ENCODE measurements around the gene SRRM5. TPM values are rescaled to one million over a fixed set of nuclear protein-coding genes. Genes with fewer than 3 reads are reported as not detected.

The SRRM5 gene
- polyA plus RNA-seq, 1 of the 3 experiments (the other 2 are of a cell fraction), result 0.15 TPM

DNA sequence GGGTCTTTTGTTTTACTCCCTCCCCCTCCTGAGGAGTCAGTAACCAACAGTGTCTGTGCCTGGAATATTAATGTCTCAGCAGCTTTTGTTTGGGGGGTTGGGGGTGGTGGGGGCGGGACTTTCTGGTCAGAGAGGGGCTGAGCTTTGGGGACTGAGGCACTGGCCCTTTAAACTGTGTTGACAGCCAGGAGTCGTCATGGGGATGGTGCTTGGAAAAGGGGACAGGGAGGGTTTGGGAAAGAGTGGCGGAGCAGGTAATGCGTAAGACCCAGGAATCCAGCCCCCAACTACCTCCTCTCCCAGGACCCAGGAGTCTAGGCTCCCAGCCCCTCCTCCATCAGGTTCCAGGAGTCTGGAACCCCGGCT lies 22.6 kb downstream of the SRRM5 start:
- H3K4me1 ChIP-seq (ENCODE audit: control insufficient read depth in 1 of 2, insufficient read depth in 2 of 2, low read depth in 1 of 2, low read length in 1 of 2), result peaks cover 0 to 8% of the 10 kb centered on the region in 2 experiments; a peak in 1 of 4 replicates
- TF ChIP-seq POLR2AphosphoS5 (IDR thresholded peaks at IDR 0.05; ENCODE audit: low read depth, low read length) (no peak), EZH2phosphoT487 (IDR thresholded peaks at IDR 0.05; ENCODE audit: borderline replicate concordance, low read depth) (no peak), MEF2A (IDR thresholded peaks at IDR 0.05; ENCODE audit: borderline replicate concordance, low read depth) (no peak), TEAD4 (IDR thresholded peaks at IDR 0.05; ENCODE audit: borderline replicate concordance, insufficient read depth) (no peak), TCF12 (IDR thresholded peaks at IDR 0.05) (no peak), ZBTB33 (IDR thresholded peaks at IDR 0.05; ENCODE audit: borderline replicate concordance, low read depth) (no peak), FOXJ3 (CRISPR knock-in tag; IDR thresholded peaks at IDR 0.05) (no peak), NFIC (IDR thresholded peaks at IDR 0.05; ENCODE audit: borderline replicate concordance) (no peak), RAD21 (IDR thresholded peaks at IDR 0.05; ENCODE audit: low read length) (no peak), ELF1 (IDR thresholded peaks at IDR 0.05) (no peak), YY1 (IDR thresholded peaks at IDR 0.05; ENCODE audit: low read depth) (no peak), EP300 (IDR thresholded peaks at IDR 0.05; ENCODE audit: borderline replicate concordance in 1 of 2, low read depth in 1 of 2, low read length in 1 of 2) (no peak)
- TF ChIP-seq, protein P1, sequence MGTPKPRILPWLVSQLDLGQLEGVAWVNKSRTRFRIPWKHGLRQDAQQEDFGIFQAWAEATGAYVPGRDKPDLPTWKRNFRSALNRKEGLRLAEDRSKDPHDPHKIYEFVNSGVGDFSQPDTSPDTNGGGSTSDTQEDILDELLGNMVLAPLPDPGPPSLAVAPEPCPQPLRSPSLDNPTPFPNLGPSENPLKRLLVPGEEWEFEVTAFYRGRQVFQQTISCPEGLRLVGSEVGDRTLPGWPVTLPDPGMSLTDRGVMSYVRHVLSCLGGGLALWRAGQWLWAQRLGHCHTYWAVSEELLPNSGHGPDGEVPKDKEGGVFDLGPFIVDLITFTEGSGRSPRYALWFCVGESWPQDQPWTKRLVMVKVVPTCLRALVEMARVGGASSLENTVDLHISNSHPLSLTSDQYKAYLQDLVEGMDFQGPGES (IDR thresholded peaks at IDR 0.05; ENCODE audit: low read depth, low read length), result no peak
- TF ChIP-seq, protein P2, sequence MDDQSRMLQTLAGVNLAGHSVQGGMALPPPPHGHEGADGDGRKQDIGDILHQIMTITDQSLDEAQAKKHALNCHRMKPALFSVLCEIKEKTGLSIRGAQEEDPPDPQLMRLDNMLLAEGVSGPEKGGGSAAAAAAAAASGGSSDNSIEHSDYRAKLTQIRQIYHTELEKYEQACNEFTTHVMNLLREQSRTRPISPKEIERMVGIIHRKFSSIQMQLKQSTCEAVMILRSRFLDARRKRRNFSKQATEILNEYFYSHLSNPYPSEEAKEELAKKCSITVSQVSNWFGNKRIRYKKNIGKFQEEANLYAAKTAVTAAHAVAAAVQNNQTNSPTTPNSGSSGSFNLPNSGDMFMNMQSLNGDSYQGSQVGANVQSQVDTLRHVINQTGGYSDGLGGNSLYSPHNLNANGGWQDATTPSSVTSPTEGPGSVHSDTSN (IDR thresholded peaks at IDR 0.05), result no peak
- TF ChIP-seq, protein P3, sequence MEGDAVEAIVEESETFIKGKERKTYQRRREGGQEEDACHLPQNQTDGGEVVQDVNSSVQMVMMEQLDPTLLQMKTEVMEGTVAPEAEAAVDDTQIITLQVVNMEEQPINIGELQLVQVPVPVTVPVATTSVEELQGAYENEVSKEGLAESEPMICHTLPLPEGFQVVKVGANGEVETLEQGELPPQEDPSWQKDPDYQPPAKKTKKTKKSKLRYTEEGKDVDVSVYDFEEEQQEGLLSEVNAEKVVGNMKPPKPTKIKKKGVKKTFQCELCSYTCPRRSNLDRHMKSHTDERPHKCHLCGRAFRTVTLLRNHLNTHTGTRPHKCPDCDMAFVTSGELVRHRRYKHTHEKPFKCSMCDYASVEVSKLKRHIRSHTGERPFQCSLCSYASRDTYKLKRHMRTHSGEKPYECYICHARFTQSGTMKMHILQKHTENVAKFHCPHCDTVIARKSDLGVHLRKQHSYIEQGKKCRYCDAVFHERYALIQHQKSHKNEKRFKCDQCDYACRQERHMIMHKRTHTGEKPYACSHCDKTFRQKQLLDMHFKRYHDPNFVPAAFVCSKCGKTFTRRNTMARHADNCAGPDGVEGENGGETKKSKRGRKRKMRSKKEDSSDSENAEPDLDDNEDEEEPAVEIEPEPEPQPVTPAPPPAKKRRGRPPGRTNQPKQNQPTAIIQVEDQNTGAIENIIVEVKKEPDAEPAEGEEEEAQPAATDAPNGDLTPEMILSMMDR (IDR thresholded peaks at IDR 0.05), result no peak
- no peak overlapping the region for H3K4me2 ChIP-seq
- no peak for DNase-seq
- no peak overlapping the region for H3K4me3 ChIP-seq (ENCODE audit: low read depth in 2 of 2, low read length in 1 of 2)
- no peaks in the 10 kb centered on the region for H3K36me3 ChIP-seq (replicated peaks in 1 of 2; ENCODE audit: control insufficient read depth in 1 of 2, insufficient read depth in 2 of 2, low read length in 1 of 2)
- CTCF ChIA-PET, result interaction anchor here (1.3 kb wide), 1 partner anchor 17 kb away, joined by 3 read pairs; no protein-coding TSS in a partner anchor
- H4K20me1 ChIP-seq (ENCODE audit: insufficient read depth), result no peaks in the 10 kb centered on the region
- POLR2A ChIA-PET, result no interaction called here
- no peak overlapping the region for H3K9ac ChIP-seq
- peaks cover 4% of the 10 kb centered on the region for H3F3A ChIP-seq (replicated peaks; ENCODE audit: insufficient read depth)
- no peaks in the 10 kb centered on the region for H3K9me3 ChIP-seq
- H3K27me3 ChIP-seq (ENCODE audit: insufficient read depth), result no peaks in the 10 kb centered on the region; the same call in 1 of the 2 replicates
- H3K79me2 ChIP-seq (ENCODE audit: insufficient read depth), result no peaks in the 10 kb centered on the region
- no peak overlapping the region for H3K27ac ChIP-seq (ENCODE audit: low read depth in 2 of 2, low read length in 1 of 2)
- H2AFZ ChIP-seq (ENCODE audit: low read depth), result no peak overlapping the region
- no peaks in the 10 kb centered on the region for H3K9me2 ChIP-seq
- WGBS (ENCODE audit: low lambda C conversion rate), result 69% methylated on average over 5 of the region's 5 CpGs
